Keratinocyte (primary cell): ENCODE measurements around the gene C6orf52. TPM values are rescaled to one million over a fixed set of nuclear protein-coding genes. Genes with fewer than 3 reads are reported as not detected.

Experiments used
- DNase-seq: peaks from one replicate; pipeline ENCODE4 v3.0.0-alpha.2; 2011; ENCODE audit warnings: low read depth, missing footprints, low spot score
- FAIRE-seq: peaks from 2 replicates; lab custom pipeline; 2011; peaks lifted over from hg19 to GRCh38; lab: Jason Lieb, UNC
- H2AFZ ChIP-seq: 2 replicates; pipeline ENCODE4 v1.6.0; 2012; ENCODE audit warnings: low read length, control low read depth, inconsistent platforms; ENCODE audit not compliant: control insufficient read depth
- H3K27ac ChIP-seq: 2 replicates; pipeline ENCODE4 v1.5.1; 2011; ENCODE audit warnings: low read length; ENCODE audit not compliant: control insufficient read depth, insufficient read depth
- H3K27me3 ChIP-seq: 3 replicates; pipeline ENCODE4 v1.6.0; 2011; ENCODE audit warnings: low read length; ENCODE audit not compliant: control insufficient read depth, insufficient read depth; ENCODE audit errors: extremely low read depth
- H3K36me3 ChIP-seq, 2 experiments: 2 replicates in 1 of 2; 3 replicates in 1 of 2; pipeline ENCODE4 v1.5.1; 2011; ENCODE audit warnings: low read length in 2 of 2, mild to moderate bottlenecking in 1 of 2; ENCODE audit not compliant: control insufficient read depth in 2 of 2, insufficient read depth in 2 of 2; ENCODE audit errors: extremely low read depth in 1 of 2
- H3K4me1 ChIP-seq: 3 replicates; pipeline ENCODE4 v1.5.1; 2011; ENCODE audit warnings: low read length; ENCODE audit not compliant: control insufficient read depth, insufficient read depth; ENCODE audit errors: extremely low read depth
- H3K4me2 ChIP-seq: 3 replicates; pipeline ENCODE4 v1.6.0; 2011; ENCODE audit warnings: low read depth, low read length; ENCODE audit not compliant: control insufficient read depth, insufficient read depth; ENCODE audit errors: extremely low read depth
- H3K4me3 ChIP-seq, 3 experiments: fragments of 200-600 bp in 1 of 3; sonication (generic) in 1 of 3; 2 replicates in 2 of 3; 3 replicates in 1 of 3; pipeline ENCODE4 v1.5.1; 2011 to 2016; ENCODE audit warnings: low read length in 3 of 3, mild to moderate bottlenecking in 3 of 3, control low read depth in 2 of 3, inconsistent platforms in 1 of 3, low read depth in 1 of 3, mixed read lengths in 1 of 3, mixed run types in 1 of 3, moderate library complexity in 1 of 3; ENCODE audit not compliant: control insufficient read depth in 2 of 3, insufficient read depth in 2 of 3; ENCODE audit errors: extremely low read depth in 1 of 3
- H3K79me2 ChIP-seq: 2 replicates; pipeline ENCODE4 v1.6.0; 2012; ENCODE audit warnings: low read length; ENCODE audit not compliant: control insufficient read depth, insufficient read depth
- H3K9ac ChIP-seq: 3 replicates; pipeline ENCODE4 v1.6.0; 2011; ENCODE audit warnings: low read length; ENCODE audit not compliant: control insufficient read depth, insufficient read depth; ENCODE audit errors: extremely low read depth
- H3K9me1 ChIP-seq: 3 replicates; pipeline ENCODE4 v1.6.0; 2011; ENCODE audit warnings: low read length; ENCODE audit not compliant: control insufficient read depth, insufficient read depth; ENCODE audit errors: extremely low read depth
- H3K9me3 ChIP-seq: 2 replicates; pipeline ENCODE4 v1.5.1; 2012; ENCODE audit warnings: low read depth, low read length; ENCODE audit not compliant: control insufficient read depth
- H4K20me1 ChIP-seq: 3 replicates; pipeline ENCODE4 v1.6.0; 2011; ENCODE audit warnings: low read length; ENCODE audit not compliant: control insufficient read depth, insufficient read depth; ENCODE audit errors: extremely low read depth
- EZH2 ChIP-seq: IDR thresholded peaks from one replicate; pipeline ENCODE4 v1.6.1; 2012; ENCODE audit warnings: inconsistent platforms, mild to moderate bottlenecking, low read length, moderate library complexity
- dilution Hi-C: fragments of 300-500 bp; cut with MboI; formaldehyde crosslinking; loops from one replicate; pipeline ENCODE4 v1.7.0; 2020; ENCODE audit warnings: low sequenced_read_pairs; ENCODE audit not compliant: extremely low pct_ligation_motif_present
- polyA plus RNA-seq, 5 experiments: library from polyadenylated mRNA; depleted of rRNA in 3 of 5; stranded (reverse) in 3 of 5; stranded (forward) in 1 of 5; unstranded in 1 of 5; fragments of >200 nt; gene quantifications; 1 replicate in 1 of 5; 2 replicates in 3 of 5; 3 replicates in 1 of 5; pipeline versions ENCODE4 v1.2.1 to v1.2.3, GENCODE V29; 2011 to 2012; ENCODE audit warnings: missing spikeins in 2 of 5, low read depth in 1 of 5, low replicate concordance in 1 of 5
- TF ChIP-seq, protein P1 (sequence below), 3 experiments: IDR thresholded peaks in 1 of 3; conservative IDR thresholded peaks in 1 of 3; optimal IDR thresholded peaks in 1 of 3; 2 replicates in 2 of 3; 3 replicates in 1 of 3; pipeline versions ENCODE3 to v1.5.1; 2011; ENCODE audit warnings: low read length in 3 of 3, mild to moderate bottlenecking in 3 of 3, moderate library complexity in 2 of 3, control low read depth in 1 of 3, inconsistent platforms in 1 of 3; ENCODE audit not compliant: insufficient read depth in 2 of 3; ENCODE audit errors: extremely low read depth in 1 of 3

The C6orf52 gene
- polyA plus RNA-seq, 1 donor (not counting 4 experiments of a cell fraction or from before 2014, with no cell fraction given), result not detected

DNA sequence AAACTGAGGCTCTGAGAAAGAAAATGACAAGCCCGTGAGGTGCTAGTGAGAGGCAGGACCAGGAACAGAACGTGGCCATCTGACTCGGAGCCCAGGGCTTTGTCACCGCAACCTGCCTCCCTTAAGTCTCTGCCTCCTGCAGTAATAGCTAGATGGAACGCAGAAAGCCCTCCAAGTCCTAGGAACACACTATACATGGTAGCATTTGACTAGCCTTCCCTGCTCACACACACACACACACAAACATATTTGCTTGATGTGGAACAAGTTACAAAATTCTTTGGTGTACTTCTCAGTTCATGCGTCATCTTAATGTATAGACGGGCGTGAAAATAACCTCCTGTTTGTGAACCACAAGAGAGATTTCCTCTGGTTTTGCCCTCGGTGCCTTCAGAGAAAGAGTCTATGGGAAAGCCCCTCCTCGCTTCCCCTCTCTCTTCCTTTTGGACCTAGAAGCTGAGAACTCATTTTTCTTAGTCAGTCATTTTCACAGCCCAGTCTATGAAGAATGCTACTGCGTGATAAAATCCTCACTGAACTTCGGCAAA lies 38.8 kb downstream of the C6orf52 start:
- Histone ChIP-seq H3K9ac (no peak overlapping the region), H3K27me3 (no peaks in the 10 kb centered on the region), H2AFZ (no peak overlapping the region), H3K4me3 (no peak overlapping the region), H3K4me2 (no peak overlapping the region), H3K9me3 (no peaks in the 10 kb centered on the region), H3K27ac (no peak overlapping the region), H3K36me3 (no peaks in the 10 kb centered on the region), H3K79me2 (no peaks in the 10 kb centered on the region), H4K20me1 (no peaks in the 10 kb centered on the region), H3K4me1 (no peaks in the 10 kb centered on the region), H3K9me1 (no peaks in the 10 kb centered on the region)
- dilution Hi-C loops, result no loop called here
- DNase-seq (no peak), FAIRE-seq (no peak)
- no peak for TF ChIP-seq EZH2
- TF ChIP-seq, protein P1, sequence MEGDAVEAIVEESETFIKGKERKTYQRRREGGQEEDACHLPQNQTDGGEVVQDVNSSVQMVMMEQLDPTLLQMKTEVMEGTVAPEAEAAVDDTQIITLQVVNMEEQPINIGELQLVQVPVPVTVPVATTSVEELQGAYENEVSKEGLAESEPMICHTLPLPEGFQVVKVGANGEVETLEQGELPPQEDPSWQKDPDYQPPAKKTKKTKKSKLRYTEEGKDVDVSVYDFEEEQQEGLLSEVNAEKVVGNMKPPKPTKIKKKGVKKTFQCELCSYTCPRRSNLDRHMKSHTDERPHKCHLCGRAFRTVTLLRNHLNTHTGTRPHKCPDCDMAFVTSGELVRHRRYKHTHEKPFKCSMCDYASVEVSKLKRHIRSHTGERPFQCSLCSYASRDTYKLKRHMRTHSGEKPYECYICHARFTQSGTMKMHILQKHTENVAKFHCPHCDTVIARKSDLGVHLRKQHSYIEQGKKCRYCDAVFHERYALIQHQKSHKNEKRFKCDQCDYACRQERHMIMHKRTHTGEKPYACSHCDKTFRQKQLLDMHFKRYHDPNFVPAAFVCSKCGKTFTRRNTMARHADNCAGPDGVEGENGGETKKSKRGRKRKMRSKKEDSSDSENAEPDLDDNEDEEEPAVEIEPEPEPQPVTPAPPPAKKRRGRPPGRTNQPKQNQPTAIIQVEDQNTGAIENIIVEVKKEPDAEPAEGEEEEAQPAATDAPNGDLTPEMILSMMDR (optimal IDR thresholded peaks at IDR 0.05 in 1 of 3, IDR thresholded peaks at IDR 0.05 in 1 of 3, conservative IDR thresholded peaks at IDR 0.05 in 1 of 3; ENCODE audit: extremely low read depth in 1 of 3, insufficient read depth in 2 of 3, low read length in 3 of 3), result no peak

DNA sequence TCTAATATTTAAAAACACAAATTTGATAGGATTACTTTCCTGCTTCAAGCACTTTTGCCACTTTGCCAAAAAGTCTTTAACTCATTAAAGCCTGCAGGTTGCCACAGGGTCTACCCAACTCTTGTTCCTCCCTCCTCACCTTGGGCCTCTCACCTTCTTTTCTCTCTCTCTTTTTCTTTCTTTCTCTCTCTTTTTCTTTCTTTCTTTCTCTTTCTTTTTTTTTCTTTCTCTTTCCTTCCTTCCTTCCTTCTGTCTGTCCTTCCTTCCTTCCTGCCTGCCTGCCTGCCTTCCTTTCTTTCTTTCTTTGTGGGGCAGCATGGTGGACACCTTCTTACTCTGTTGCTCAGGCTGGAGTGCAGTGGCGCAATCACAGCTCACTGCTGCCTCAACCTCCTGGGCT lies 50.2 kb downstream of the C6orf52 start:
- no peaks in the 10 kb centered on the region for H3K4me1 ChIP-seq
- no peak for DNase-seq
- H3K4me2 ChIP-seq, result no peak overlapping the region
- H4K20me1 ChIP-seq, result no peaks in the 10 kb centered on the region
- H3K9me1 ChIP-seq, result no peaks in the 10 kb centered on the region
- FAIRE-seq, result no peak
- H3K27ac ChIP-seq, result no peak overlapping the region
- no peak overlapping the region for H3K4me3 ChIP-seq
- H3K36me3 ChIP-seq, result no peaks in the 10 kb centered on the region
- no peaks in the 10 kb centered on the region for H3K9me3 ChIP-seq
- H2AFZ ChIP-seq, result no peak overlapping the region
- H3K9ac ChIP-seq, result no peak overlapping the region
- dilution Hi-C loops, result no loop called here
- H3K79me2 ChIP-seq, result no peaks in the 10 kb centered on the region
- H3K27me3 ChIP-seq, result no peaks in the 10 kb centered on the region
- TF ChIP-seq EZH2, result no peak
- TF ChIP-seq, protein P1 (optimal IDR thresholded peaks at IDR 0.05 in 1 of 3, IDR thresholded peaks at IDR 0.05 in 1 of 3, conservative IDR thresholded peaks at IDR 0.05 in 1 of 3; ENCODE audit: extremely low read depth in 1 of 3, insufficient read depth in 2 of 3, low read length in 3 of 3), result no peak
